Measurements from ENCODE around the gene UBE2D2. TPM values are rescaled to one million over a fixed set of nuclear protein-coding genes. Genes with fewer than 3 reads are reported as not detected.
"Not testable (repeated sequence)": the region's sequence is repeated elsewhere in the genome, so short reads cannot be mapped to it uniquely, and the experiment has no call there.

Gene UBE2D2
- polyA plus RNA-seq, 4 donors = 74.3 to 118 (median 95.3) TPM

DNA sequence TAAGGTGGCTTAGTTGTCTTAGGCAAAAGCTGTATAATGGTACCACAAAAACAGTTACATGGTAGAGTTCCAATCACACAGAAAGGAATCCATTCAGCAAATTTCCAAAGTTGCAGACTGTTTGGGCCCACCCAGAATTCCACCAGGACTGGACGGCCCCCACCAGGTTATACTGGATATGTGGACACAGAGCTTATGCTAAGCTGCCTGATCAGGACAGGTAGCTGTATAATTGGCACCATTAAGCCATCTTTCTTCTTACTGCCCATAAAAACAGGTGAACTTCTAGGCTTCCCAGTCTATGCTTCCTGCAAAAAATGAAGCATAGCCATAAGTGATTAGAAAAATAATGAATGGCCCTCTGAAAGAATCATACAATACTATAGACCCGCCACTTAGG, 31.1 kb upstream of the UBE2D2 start:
- not testable (repeated sequence) for H3K36me3 ChIP-seq (ENCODE audit: control insufficient read depth in 3 of 3, insufficient read depth in 2 of 3, low read depth in 1 of 3, low read length in 3 of 3); DNase-seq; H3K27me3 ChIP-seq (ENCODE audit: control insufficient read depth in 3 of 3, insufficient read depth in 3 of 3, low read length in 3 of 3); H3K4me1 ChIP-seq (ENCODE audit: control insufficient read depth in 3 of 3, insufficient read depth in 2 of 3, low read depth in 1 of 3, low read length in 2 of 3); H3K4me3 ChIP-seq (ENCODE audit: low read depth in 1 of 3, low read length in 3 of 3); FAIRE-seq; H3K27ac ChIP-seq (ENCODE audit: low read depth in 1 of 3, low read length in 2 of 3); H3K9me3 ChIP-seq (ENCODE audit: control insufficient read depth in 2 of 2, insufficient read depth in 1 of 2, low read depth in 1 of 2, low read length in 1 of 2)
- WGBS, 3 donors = 93 to 96% (median 94%) methylated on average over 2 of the region's 2 CpGs

DNA sequence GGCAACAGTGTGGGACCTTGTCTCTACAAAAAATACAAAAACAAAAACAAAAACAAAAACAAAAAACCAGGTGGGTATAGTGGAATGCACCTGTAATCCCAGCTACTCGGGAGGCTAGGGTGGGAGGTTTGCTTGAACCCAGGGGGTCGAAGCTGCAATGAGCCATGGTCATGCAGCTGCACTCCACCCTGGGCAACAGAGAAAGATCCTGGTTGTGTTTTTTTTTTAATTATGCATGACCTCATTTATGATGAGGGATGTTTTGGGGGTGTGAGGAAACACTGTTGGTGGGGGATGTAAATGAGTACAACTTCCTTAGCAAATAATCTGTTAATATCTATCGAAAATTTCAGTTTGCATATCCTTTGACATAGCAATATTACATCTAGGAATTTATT, 29.4 kb upstream of the UBE2D2 start:
- Histone ChIP-seq H3K4me3 (ENCODE audit: low read depth in 1 of 3, low read length in 3 of 3) (no peak overlapping the region), H3K27ac (ENCODE audit: low read depth in 1 of 3, low read length in 2 of 3) (no peak overlapping the region), H3K4me1 (ENCODE audit: control insufficient read depth in 3 of 3, insufficient read depth in 2 of 3, low read depth in 1 of 3, low read length in 2 of 3) (no peaks in the 10 kb centered on the region), H3K27me3 (ENCODE audit: control insufficient read depth in 3 of 3, insufficient read depth in 3 of 3, low read length in 3 of 3) (no peaks in the 10 kb centered on the region), H3K36me3 (ENCODE audit: control insufficient read depth in 3 of 3, insufficient read depth in 2 of 3, low read depth in 1 of 3, low read length in 3 of 3) (no peaks in the 10 kb centered on the region), H3K9me3 (ENCODE audit: control insufficient read depth in 2 of 2, insufficient read depth in 1 of 2, low read depth in 1 of 2, low read length in 1 of 2) (peaks cover 0 to 2% of the 10 kb centered on the region in 2 donors)
- WGBS, 3 donors = 86 to 91% (median 88%) methylated on average over 3 of the region's 3 CpGs
- FAIRE-seq (no peak), DNase-seq (no peak)

- Histone ChIP-seq H3K9me3 (ENCODE audit: control insufficient read depth in 2 of 2, insufficient read depth in 1 of 2, low read depth in 1 of 2, low read length in 1 of 2) (peaks cover 0 to 3% of the 10 kb centered on the region in 2 donors), H3K27me3 (ENCODE audit: control insufficient read depth in 3 of 3, insufficient read depth in 3 of 3, low read length in 3 of 3) (no peaks in the 10 kb centered on the region), H3K4me3 (ENCODE audit: low read depth in 1 of 3, low read length in 3 of 3) (peak overlapping the region in 2 of 3 donors; percentile 5 to 28), H3K4me1 (ENCODE audit: control insufficient read depth in 3 of 3, insufficient read depth in 2 of 3, low read depth in 1 of 3, low read length in 2 of 3) (no peaks in the 10 kb centered on the region), H3K27ac (ENCODE audit: low read depth in 1 of 3, low read length in 2 of 3) (peak overlapping the region in 1 of 3 donors; percentile 81), H3K36me3 (ENCODE audit: control insufficient read depth in 3 of 3, insufficient read depth in 2 of 3, low read depth in 1 of 3, low read length in 3 of 3) (no peaks in the 10 kb centered on the region)
- peak; percentile 54 to 60 for DNase-seq
- no peak for FAIRE-seq
- WGBS, 3 donors = 8 to 11% (median 10%) methylated on average over 24 of the region's 24 CpGs
Observed at GRCh38 chr5:139543423-139543991, 17.6 kb upstream of the UBE2D2 start.

- not testable (repeated sequence) for H3K9me3 ChIP-seq (ENCODE audit: control insufficient read depth in 2 of 2, insufficient read depth in 1 of 2, low read depth in 1 of 2, low read length in 1 of 2); H3K4me3 ChIP-seq (ENCODE audit: low read depth in 1 of 3, low read length in 3 of 3); H3K36me3 ChIP-seq (ENCODE audit: control insufficient read depth in 3 of 3, insufficient read depth in 2 of 3, low read depth in 1 of 3, low read length in 3 of 3); H3K4me1 ChIP-seq (ENCODE audit: control insufficient read depth in 3 of 3, insufficient read depth in 2 of 3, low read depth in 1 of 3, low read length in 2 of 3); DNase-seq; FAIRE-seq; H3K27ac ChIP-seq (ENCODE audit: low read depth in 1 of 3, low read length in 2 of 3); H3K27me3 ChIP-seq (ENCODE audit: control insufficient read depth in 3 of 3, insufficient read depth in 3 of 3, low read length in 3 of 3)
- 86 to 93% (median 88%) methylated on average over 6 of the region's 6 CpGs for WGBS, 3 donors
Observed at GRCh38 chr5:139546593-139546992, 14.5 kb upstream of the UBE2D2 start.

DNA sequence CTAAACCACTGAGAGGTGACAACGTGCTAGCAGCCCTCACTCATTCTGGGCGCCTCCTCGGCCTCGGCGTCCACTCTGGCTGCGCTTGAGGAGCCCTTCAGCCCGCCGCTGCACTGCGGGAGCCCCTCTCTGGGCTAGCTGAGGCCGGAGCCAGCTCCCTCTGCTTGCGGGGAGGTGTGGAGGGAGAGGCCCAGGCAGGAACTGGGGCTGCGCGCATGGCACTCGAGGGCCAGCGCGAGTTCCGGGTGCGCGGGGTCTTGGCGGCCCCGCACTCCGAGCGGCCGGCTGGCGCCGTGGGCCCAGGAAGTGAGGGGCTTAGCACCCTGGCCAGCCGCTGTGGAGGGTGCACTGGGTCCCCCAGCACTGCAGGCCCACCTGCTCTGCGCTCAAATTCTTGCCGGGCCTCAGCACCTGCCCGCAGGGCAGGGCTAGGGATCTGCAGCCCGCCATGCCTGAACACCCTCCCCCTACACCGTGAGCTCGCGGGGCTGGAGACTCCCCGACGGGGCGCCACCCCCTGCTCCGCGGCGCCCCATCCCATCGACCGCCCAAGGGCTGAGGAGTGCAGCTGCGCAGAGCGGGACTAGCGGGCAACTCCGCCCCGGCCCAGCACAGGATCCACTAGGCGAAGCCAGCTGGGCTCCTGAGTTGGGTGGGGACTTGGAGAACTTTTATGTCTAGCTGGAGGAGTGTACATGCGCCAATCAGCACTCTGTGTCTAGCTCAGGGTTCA, 11.8 kb upstream of the UBE2D2 start:
- Histone ChIP-seq H3K4me3 (ENCODE audit: low read depth in 1 of 3, low read length in 3 of 3) (no peak overlapping the region), H3K36me3 (ENCODE audit: control insufficient read depth in 3 of 3, insufficient read depth in 2 of 3, low read depth in 1 of 3, low read length in 3 of 3) (no peaks in the 10 kb centered on the region), H3K9me3 (ENCODE audit: control insufficient read depth in 2 of 2, insufficient read depth in 1 of 2, low read depth in 1 of 2, low read length in 1 of 2) (peaks cover 0 to 3% of the 10 kb centered on the region in 2 donors), H3K27me3 (ENCODE audit: control insufficient read depth in 3 of 3, insufficient read depth in 3 of 3, low read length in 3 of 3) (peaks cover 0 to 2% (median 0%) of the 10 kb centered on the region in 3 donors), H3K27ac (ENCODE audit: low read depth in 1 of 3, low read length in 2 of 3) (no peak overlapping the region), H3K4me1 (ENCODE audit: control insufficient read depth in 3 of 3, insufficient read depth in 2 of 3, low read depth in 1 of 3, low read length in 2 of 3) (no peaks in the 10 kb centered on the region)
- WGBS, 3 donors = 98% methylated on average over 34 to 49 of the region's 49 CpGs
- no peak for DNase-seq
- no peak for FAIRE-seq

GRCh38 chr5:139550051-139550872, 10.9 kb upstream of the UBE2D2 start:
- not testable (repeated sequence) for H3K4me3 ChIP-seq (ENCODE audit: low read depth in 1 of 3, low read length in 3 of 3); H3K27me3 ChIP-seq (ENCODE audit: control insufficient read depth in 3 of 3, insufficient read depth in 3 of 3, low read length in 3 of 3); H3K9me3 ChIP-seq (ENCODE audit: control insufficient read depth in 2 of 2, insufficient read depth in 1 of 2, low read depth in 1 of 2, low read length in 1 of 2); H3K27ac ChIP-seq (ENCODE audit: low read depth in 1 of 3, low read length in 2 of 3); H3K36me3 ChIP-seq (ENCODE audit: control insufficient read depth in 3 of 3, insufficient read depth in 2 of 3, low read depth in 1 of 3, low read length in 3 of 3); DNase-seq; H3K4me1 ChIP-seq (ENCODE audit: control insufficient read depth in 3 of 3, insufficient read depth in 2 of 3, low read depth in 1 of 3, low read length in 2 of 3); FAIRE-seq
- WGBS, 3 donors = 83 to 89% (median 84%) methylated on average over 12 of the region's 12 CpGs

- DNase-seq (no peak), FAIRE-seq (no peak)
- H3K4me1 ChIP-seq (ENCODE audit: control insufficient read depth in 3 of 3, insufficient read depth in 2 of 3, low read depth in 1 of 3, low read length in 2 of 3) = no peaks in the 10 kb centered on the region
- H3K4me3 ChIP-seq (ENCODE audit: low read depth in 1 of 3, low read length in 3 of 3) = no peak overlapping the region
- H3K27me3 ChIP-seq (ENCODE audit: control insufficient read depth in 3 of 3, insufficient read depth in 3 of 3, low read length in 3 of 3) = peaks cover 0 to 2% (median 0%) of the 10 kb centered on the region in 3 donors
- peaks cover 0 to 3% of the 10 kb centered on the region in 2 donors for H3K9me3 ChIP-seq (ENCODE audit: control insufficient read depth in 2 of 2, insufficient read depth in 1 of 2, low read depth in 1 of 2, low read length in 1 of 2)
- 50 to 62% (median 62%) methylated on average over 2 of the region's 2 CpGs for WGBS, 3 donors
- H3K36me3 ChIP-seq (ENCODE audit: control insufficient read depth in 3 of 3, insufficient read depth in 2 of 3, low read depth in 1 of 3, low read length in 3 of 3) = no peaks in the 10 kb centered on the region
- no peak overlapping the region for H3K27ac ChIP-seq (ENCODE audit: low read depth in 1 of 3, low read length in 2 of 3)
Observed at GRCh38 chr5:139551191-139551889, 9.8 kb upstream of the UBE2D2 start.
